PC-3 (cell line): ENCODE measurements around the gene FOXK1.

ENCODE experiments used
- EZH2 ChIP-seq: fragments of 300-600 bp; sonication (generic); IDR thresholded peaks from one replicate; pipeline ENCODE4 v1.6.1; 2017; ENCODE audit warnings: antibody characterized with exemption, mild to moderate bottlenecking, low read length; ENCODE audit not compliant: unreplicated experiment
- TF ChIP-seq, protein P1 (sequence below): fragments of 300-600 bp; sonication (generic); conservative IDR thresholded peaks from 2 replicates; pipeline ENCODE4 v1.5.1; 2017; ENCODE audit warnings: antibody characterized with exemption, low read depth, mild to moderate bottlenecking, low read length

DNA sequence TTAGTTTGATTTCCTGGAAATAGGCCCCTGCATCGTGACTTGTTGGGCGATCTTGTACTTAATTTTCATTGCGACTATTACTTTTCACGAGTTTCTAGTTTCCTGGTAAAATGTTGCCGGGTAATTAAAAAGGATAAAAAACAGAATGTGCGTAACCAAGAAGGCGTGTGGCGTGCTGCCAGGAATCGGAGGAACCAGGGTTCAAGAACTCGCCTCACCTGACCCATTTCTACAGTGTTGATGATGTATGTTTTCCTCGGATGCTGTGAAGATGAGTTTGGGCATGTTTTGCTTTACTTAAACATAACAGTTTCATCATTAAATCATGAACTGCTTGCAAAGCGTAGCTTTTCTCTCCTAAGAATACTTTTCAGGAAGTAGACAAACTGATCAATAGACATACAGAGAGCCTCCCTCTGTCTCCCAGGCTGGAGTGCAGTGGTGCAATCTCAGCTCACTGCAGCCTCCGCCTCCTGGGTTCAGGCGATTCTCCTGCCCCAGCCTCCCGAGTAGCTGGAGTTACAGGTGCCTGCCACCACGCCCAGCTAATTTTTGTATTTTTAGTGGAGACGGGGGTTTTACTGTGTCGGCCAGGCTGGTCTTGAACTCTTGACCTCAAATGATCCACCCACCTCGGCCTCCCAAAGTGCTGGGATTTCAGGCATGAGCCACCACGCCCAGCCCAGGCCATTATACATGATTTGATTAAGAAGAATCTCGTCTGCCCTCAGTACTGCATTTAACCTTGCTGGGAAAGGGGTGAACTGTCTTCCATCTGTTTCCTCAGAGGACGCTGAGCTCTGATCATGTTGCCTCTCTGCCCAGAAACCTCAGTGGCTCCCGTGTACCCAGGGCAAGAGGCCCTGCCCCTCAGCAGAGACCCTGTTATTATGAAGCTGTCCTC lies 9.1 kb downstream of the FOXK1 start:
- TF ChIP-seq, protein P1, sequence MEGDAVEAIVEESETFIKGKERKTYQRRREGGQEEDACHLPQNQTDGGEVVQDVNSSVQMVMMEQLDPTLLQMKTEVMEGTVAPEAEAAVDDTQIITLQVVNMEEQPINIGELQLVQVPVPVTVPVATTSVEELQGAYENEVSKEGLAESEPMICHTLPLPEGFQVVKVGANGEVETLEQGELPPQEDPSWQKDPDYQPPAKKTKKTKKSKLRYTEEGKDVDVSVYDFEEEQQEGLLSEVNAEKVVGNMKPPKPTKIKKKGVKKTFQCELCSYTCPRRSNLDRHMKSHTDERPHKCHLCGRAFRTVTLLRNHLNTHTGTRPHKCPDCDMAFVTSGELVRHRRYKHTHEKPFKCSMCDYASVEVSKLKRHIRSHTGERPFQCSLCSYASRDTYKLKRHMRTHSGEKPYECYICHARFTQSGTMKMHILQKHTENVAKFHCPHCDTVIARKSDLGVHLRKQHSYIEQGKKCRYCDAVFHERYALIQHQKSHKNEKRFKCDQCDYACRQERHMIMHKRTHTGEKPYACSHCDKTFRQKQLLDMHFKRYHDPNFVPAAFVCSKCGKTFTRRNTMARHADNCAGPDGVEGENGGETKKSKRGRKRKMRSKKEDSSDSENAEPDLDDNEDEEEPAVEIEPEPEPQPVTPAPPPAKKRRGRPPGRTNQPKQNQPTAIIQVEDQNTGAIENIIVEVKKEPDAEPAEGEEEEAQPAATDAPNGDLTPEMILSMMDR = no peak
- TF ChIP-seq EZH2 = no peak
